ENCODE data around the gene OR7D2.

DNA sequence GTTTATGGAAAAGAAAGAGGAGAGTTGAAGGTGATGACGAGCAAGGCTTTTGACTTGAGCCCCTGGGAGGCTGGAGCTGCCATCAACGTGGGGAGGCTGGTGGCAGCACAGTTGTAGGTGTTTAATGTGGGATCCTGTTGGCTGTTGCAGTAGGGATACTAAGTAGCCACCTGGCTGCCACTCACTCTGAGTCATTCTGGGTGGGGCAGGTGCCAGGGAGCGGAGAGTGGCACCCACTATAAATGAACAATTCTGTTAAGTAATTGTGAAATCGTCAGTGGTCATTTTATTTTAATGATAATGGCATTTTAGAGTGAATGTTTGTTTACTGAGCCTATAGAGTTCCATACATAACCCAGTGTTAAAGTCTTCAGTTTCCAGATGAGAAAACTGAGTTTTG is 28.8 kb upstream of the OR7D2 start:
- TF ChIP-seq CTCF (IDR thresholded peaks at IDR 0.05; ENCODE audit: insufficient read depth, low read length, poor library complexity, severe bottlenecking) = no peak
- TF ChIP-seq EZH2phosphoT487 (conservative IDR thresholded peaks at IDR 0.05; ENCODE audit: low read length) = no peak

Measured in SU-DHL-6 (cell line).